Body of pancreas (tissue), 4 donors: ENCODE results near the gene CISD3. TPM values are rescaled to one million over a fixed set of nuclear protein-coding genes. Genes with fewer than 3 reads are reported as not detected.

Experiments
- ATAC-seq: fragments of 150-250 bp; one replicate; pipeline ENCODE4 v1.9.1; 2016
- DNase-seq, 4 donors: peaks; one replicate each; pipeline ENCODE4 v3.0.0-alpha.2; 2019
- H3K27ac ChIP-seq, 4 donors: fragments of 200-600 bp; sonication (generic); 1 replicate in 3 of 4; 2 replicates in 1 of 4; pipeline versions ENCODE4 v1.5.1 to v1.6.1; 2016 to 2019; ENCODE audit warnings: mild to moderate bottlenecking in 1 of 4, mixed read lengths in 1 of 4, moderate library complexity in 1 of 4
- H3K27me3 ChIP-seq, 2 donors: fragments of 200-600 bp; sonication (generic); one replicate each; pipeline ENCODE4 v1.6.0; 2016; ENCODE audit warnings: mild to moderate bottlenecking in 1 of 2
- H3K36me3 ChIP-seq, 2 donors: fragments of 200-600 bp; sonication (generic); replicated peaks in 1 of 2; 2 replicates each; pipeline ENCODE4 v1.5.1; 2016; ENCODE audit warnings: low read depth in 2 of 2; ENCODE audit not compliant: insufficient read depth in 1 of 2
- H3K4me1 ChIP-seq: fragments of 200-600 bp; sonication (generic); one replicate; pipeline ENCODE4 v1.6.0; 2016
- H3K4me3 ChIP-seq, 2 donors: fragments of 200-600 bp; sonication (generic); 1 replicate in 1 of 2; 2 replicates in 1 of 2; pipeline ENCODE4 v1.5.1; 2016 to 2019
- H3K9me3 ChIP-seq, 3 donors: fragments of 200-600 bp; sonication (generic); 1 replicate in 2 of 3; 2 replicates in 1 of 3; pipeline ENCODE4 v1.5.1; 2016
- POLR2A ChIP-seq, 3 donors: fragments of 450-650 bp; IDR thresholded peaks; one replicate each; pipeline ENCODE4 v1.6.1; 2016; ENCODE audit warnings: antibody characterized with exemption in 3 of 3, mild to moderate bottlenecking in 2 of 3
- WGBS, 2 donors: methylation state at CpG; one replicate each; pipeline ENCODE4 v1.1.5; 2017; 5-methylcytosine and 5-hydroxymethylcytosine counted together
- intact Hi-C: fragments of 100-400 bp; cut with DNase I; formaldehyde crosslinking; loops from one replicate; pipeline ENCODE4 v1.15.1; 2023
- total RNA-seq, 2 donors: library from RNA; depleted of rRNA; stranded (reverse); fragments of >200 nt; gene quantifications; one replicate each; pipeline ENCODE4 v1.1.0, GENCODE V29; 2016
- TF ChIP-seq, protein P1 (sequence below), 7 experiments: fragments of 450-650 bp in 4 of 7; fragments of 200-600 bp in 3 of 7; sonication (generic) in 3 of 7; IDR thresholded peaks; one replicate each; pipeline ENCODE4 v1.5.1; 2016 to 2019; ENCODE audit warnings: antibody characterized with exemption in 7 of 7

Gene CISD3
- total RNA-seq, 2 donors from 2014 or later, result 11.2 TPM

DNA sequence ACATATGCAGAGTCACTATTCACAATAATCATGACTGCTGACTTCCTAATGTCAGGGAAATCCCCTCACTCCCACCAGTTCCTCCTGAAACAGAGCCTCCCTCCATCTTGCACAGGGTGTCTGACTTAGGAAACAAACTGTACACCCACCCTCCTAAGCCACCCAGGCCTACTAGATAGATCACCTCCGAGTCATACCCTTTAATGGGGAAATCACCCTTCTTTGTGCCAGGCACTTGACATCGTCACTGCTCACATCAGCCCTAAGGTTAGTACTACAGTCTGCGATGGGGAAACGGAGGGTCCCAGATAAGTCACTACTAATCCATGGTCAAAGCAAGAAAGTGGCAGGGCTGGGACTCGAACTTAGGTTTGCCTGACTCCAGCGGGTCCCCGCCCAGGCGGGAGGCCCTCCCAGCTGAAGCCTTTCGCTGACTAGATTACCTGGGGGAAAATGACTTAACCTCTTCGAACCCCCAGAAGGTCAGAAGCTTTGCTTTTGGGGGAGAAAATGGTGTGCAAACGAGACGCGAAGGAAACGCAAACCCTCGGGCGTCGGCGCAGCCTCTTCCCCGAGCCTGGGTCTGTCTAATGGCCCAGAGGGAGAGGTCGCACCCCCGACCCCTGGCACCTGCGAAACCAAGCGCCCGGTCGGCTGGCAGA lies 28.5 kb upstream of the CISD3 start:
- H3K4me3 ChIP-seq, result peak overlapping the region; percentile 18 to 35
- no peaks in the 10 kb centered on the region for H3K9me3 ChIP-seq
- DNase-seq (peak; percentile 43 to 54 (median 48)), ATAC-seq (peak; percentile 1)
- no peaks in the 10 kb centered on the region for H3K27me3 ChIP-seq
- intact Hi-C loops, result no loop called here
- TF ChIP-seq, protein P1, sequence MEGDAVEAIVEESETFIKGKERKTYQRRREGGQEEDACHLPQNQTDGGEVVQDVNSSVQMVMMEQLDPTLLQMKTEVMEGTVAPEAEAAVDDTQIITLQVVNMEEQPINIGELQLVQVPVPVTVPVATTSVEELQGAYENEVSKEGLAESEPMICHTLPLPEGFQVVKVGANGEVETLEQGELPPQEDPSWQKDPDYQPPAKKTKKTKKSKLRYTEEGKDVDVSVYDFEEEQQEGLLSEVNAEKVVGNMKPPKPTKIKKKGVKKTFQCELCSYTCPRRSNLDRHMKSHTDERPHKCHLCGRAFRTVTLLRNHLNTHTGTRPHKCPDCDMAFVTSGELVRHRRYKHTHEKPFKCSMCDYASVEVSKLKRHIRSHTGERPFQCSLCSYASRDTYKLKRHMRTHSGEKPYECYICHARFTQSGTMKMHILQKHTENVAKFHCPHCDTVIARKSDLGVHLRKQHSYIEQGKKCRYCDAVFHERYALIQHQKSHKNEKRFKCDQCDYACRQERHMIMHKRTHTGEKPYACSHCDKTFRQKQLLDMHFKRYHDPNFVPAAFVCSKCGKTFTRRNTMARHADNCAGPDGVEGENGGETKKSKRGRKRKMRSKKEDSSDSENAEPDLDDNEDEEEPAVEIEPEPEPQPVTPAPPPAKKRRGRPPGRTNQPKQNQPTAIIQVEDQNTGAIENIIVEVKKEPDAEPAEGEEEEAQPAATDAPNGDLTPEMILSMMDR (IDR thresholded peaks at IDR 0.05), result no peak
- TF ChIP-seq POLR2A (IDR thresholded peaks at IDR 0.05), result no peak
- H3K4me1 ChIP-seq, result peaks cover 39% of the 10 kb centered on the region
- H3K36me3 ChIP-seq, result no peaks in the 10 kb centered on the region
- 4 to 9% methylated on average over 4 to 22 of the region's 25 CpGs for WGBS, 2 donors
- peak overlapping the region; percentile 93 to 99 (median 98) for H3K27ac ChIP-seq

DNA sequence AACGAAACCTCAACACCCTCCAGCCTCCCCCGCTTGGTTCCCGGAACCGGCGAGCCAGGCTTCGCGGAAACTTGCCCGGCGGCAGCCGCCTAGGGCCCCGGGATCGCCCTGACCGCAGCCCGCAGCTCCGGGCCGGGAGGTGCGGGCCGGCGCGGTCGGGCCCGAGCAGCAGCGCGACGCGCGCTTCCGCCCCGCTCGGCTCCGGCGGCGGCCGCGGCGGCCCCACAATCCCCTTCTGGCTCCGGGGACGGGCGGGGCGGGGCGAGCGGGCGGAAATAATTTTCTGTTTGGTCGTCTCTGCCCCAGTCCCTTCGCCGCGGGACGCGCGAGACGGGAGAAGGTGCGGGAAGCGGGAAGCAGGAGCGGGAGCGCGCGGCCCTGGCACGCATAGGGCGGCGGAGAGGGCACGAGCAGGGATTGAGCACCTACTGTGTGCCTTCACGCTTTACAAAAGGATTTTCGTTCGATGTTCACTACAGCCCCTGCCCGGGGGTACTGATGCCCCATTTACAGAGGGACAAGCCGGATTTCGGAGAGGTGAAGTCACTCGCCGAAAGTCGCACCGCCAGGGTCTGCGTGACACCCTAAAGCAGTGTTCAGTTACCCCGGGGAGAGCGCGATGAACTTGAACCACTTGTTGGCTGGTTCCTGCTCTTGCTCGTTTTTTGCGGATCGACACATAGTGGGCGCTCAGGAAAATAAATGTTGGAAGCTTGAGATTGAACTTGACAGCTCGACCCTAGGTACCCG lies 27.8 kb upstream of the CISD3 start:
- peak overlapping the region; percentile 93 to 99 (median 98) for H3K27ac ChIP-seq
- peak; percentile 66 for ATAC-seq
- peaks cover 46% of the 10 kb centered on the region for H3K4me1 ChIP-seq
- peak; percentile 70 to 92 (median 88) for TF ChIP-seq POLR2A (IDR thresholded peaks at IDR 0.05)
- TF ChIP-seq, protein P1 (IDR thresholded peaks at IDR 0.05), result no peak
- no peaks in the 10 kb centered on the region for H3K27me3 ChIP-seq
- intact Hi-C loops, result no loop called here
- peak overlapping the region; percentile 35 to 59 for H3K4me3 ChIP-seq
- DNase-seq, result peak; percentile 86 to 90 (median 90)
- no peaks in the 10 kb centered on the region for H3K9me3 ChIP-seq
- WGBS, 2 donors, result 0 to 1% methylated on average over 25 to 65 of the region's 81 CpGs
- no peaks in the 10 kb centered on the region for H3K36me3 ChIP-seq

DNA sequence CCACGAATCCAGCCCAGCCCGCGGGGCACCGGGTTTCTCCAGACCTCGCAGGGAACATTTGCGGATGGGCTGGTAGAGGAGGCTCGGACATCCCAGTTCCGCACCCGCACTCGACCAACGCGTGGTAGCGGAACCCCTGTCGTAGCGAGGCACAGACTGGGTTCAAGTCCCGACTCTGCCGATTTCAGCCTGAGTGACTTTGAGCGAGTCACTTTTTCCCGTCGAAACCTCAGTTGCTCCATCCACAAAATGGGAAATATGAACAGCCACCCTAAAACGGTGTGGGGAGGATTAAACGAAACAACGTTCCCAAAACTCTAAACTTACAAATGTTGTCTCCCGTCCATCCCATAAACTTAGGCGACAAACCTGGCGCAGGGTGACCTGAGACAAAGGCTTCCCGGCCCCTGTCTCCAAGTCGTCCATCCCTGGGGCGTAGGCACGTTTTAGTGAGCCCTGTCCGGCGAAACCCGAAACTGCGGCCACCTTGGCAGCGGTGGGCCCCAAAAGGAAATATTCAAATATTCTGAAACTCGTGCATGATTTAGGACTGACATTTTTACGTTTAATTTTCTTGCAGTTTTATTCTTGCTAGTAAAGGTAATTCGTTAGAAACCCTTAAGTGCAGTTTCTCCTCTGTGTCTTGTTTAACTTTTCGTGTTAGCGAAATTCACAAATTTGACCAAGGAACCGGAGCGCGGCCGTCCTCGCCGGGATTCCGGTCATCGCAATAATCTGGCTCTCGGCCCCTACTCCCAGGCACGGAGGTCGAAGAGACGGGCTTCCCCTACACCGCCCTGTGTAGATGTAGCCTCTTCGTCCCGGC lies 27.0 kb upstream of the CISD3 start:
- Histone ChIP-seq H3K27me3 (no peaks in the 10 kb centered on the region), H3K4me3 (peak overlapping the region; percentile 8 to 59), H3K9me3 (no peaks in the 10 kb centered on the region), H3K4me1 (peaks cover 50% of the 10 kb centered on the region), H3K36me3 (peaks cover 0 to 1% of the 10 kb centered on the region in 2 donors), H3K27ac (peak overlapping the region; percentile 93 to 99 (median 98))
- WGBS, 2 donors, result 1 to 2% methylated on average over 46 to 55 of the region's 55 CpGs
- intact Hi-C loops, result no loop called here
- ATAC-seq (no peak), DNase-seq (peak in 3 of 4 donors; percentile 30 to 41 (median 39))
- no peak for TF ChIP-seq POLR2A (IDR thresholded peaks at IDR 0.05)
- TF ChIP-seq, protein P1 (IDR thresholded peaks at IDR 0.05), result no peak

DNA sequence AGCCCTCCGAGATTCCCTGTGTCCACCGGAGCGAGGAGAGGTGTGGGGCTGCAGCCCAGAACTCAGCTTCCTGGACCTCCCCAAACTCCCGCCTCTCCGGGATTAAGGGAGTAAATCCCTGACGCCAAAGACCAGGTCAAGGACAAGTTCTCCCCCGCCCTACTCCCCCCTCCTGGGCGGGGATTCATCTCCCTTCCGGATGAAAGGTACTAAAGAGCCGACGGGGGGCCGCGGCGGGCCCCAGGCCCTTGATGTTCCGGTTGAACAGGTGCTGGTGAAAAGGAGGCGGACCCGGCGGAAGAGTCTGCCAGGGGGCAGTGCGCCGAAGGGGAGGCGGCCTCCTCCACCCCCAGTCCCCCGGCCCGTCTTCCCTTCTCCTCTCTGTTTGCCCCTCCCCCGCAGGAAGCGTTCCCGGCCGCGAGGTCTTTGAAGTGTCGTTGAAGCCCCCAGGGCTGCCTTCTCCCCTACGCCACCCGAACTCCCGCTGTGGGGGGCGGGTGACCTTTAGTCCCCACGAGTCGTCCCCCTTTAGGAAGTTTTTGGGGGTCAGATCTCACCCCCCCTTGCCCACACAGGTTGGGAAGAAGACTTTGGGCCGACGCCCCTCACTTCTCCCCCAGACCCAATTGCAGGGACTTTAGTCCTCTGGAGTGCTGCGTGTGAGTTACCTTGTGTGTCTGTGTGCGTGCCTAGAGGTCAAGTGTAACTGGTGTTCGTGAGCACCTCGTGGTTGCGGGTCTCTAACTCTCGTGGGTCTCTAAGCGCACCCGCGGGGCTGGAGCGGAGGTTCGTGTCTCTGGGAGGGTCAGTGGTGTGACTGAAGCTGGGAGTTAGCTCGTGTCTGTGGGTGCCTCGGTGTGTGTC lies 26.2 kb upstream of the CISD3 start:
- intact Hi-C loops, result no loop called here
- Histone ChIP-seq H3K27me3 (no peaks in the 10 kb centered on the region), H3K4me1 (peaks cover 46% of the 10 kb centered on the region), H3K36me3 (peaks cover 0 to 1% of the 10 kb centered on the region in 2 donors), H3K4me3 (peak overlapping the region; percentile 59 to 71), H3K9me3 (no peaks in the 10 kb centered on the region), H3K27ac (peak overlapping the region; percentile 93 to 99 (median 98))
- ATAC-seq (peak; percentile 57), DNase-seq (peak; percentile 91 to 96 (median 94))
- peak in 2 of 3 donors; percentile 60 to 62 for TF ChIP-seq POLR2A (IDR thresholded peaks at IDR 0.05)
- TF ChIP-seq, protein P1 (IDR thresholded peaks at IDR 0.05), result peak in 1 of 7 experiments; percentile 16
- 1% methylated on average over 20 to 50 of the region's 50 CpGs for WGBS, 2 donors
